Measurements from ENCODE around the gene NFATC2IP.
"Not testable (repeated sequence)": the region's sequence is repeated elsewhere in the genome, so short reads cannot be mapped to it uniquely, and the experiment has no call there.

The NFATC2IP gene

DNA sequence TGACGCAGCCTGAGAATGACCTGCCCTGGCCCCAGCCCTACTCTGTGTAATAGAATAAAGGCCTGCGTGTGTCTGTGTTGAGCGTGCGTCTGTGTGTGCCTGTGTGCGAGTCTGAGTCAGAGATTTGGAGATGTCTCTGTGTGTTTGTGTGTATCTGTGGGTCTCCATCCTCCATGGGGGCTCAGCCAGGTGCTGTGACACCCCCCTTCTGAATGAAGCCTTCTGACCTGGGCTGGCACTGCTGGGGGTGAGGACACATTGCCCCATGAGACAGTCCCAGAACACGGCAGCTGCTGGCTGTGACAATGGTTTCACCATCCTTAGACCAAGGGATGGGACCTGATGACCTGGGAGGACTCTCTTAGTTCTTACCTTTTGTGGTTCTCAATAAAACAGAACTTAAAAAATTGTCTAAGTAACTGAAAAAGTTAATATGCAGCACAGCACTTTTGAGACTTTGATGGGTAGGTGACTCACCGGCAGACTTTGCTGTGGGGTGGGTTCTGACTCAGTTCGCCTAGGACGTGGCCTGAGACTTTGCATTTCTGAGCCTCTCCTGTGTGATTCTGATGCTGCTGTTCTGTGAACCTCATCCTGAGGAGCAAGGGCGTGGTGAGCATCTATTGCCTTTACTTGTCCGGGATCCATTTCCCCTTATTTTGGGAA is 39.8 kb downstream of the NFATC2IP start:
- no peak for DNase-seq

DNA sequence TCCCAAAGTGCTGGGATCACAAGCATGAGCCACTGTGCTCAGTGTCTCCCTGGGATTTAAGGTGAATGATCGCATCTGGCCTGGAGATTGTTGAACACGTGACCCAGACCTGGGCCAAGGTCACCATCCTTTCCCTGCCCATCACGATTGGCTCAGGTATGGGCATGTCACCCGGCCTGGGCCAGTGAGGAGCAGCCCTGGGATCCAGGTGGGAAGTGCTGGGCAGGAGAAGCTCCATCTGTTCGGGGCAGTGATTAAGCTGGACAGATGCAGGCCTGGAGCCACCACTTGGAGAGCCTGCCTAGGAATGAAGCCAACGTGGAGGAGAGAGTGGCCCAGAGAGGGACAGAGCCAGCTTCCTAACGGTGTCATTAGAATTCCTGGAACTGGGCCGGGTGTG is 41.0 kb downstream of the NFATC2IP start:
- no peak for DNase-seq

- no peak for DNase-seq
Measured at GRCh38 chr16:28992496-28992895, 41.8 kb downstream of the NFATC2IP start.

DNA sequence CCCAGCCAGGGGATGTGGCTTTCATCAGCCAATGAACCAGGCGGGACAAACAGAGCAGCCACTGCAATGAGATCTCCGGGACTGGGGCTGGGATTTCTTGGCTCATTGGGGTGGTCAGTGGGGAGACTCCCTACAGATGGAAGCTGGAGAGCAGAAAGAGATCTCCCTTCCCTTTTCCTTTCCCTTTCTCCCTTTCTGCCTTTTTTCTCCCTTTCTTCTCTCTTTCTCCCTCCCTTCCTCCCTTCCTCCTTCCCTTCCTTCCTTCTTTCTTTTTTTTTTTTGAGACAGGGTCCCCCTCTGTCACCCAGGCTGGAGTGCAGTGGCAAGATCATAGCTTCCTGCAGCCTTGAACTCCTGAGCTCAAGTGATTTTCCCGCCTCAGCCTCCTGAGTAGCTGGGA is 48.1 kb downstream of the NFATC2IP start:
- no peak for DNase-seq

DNA sequence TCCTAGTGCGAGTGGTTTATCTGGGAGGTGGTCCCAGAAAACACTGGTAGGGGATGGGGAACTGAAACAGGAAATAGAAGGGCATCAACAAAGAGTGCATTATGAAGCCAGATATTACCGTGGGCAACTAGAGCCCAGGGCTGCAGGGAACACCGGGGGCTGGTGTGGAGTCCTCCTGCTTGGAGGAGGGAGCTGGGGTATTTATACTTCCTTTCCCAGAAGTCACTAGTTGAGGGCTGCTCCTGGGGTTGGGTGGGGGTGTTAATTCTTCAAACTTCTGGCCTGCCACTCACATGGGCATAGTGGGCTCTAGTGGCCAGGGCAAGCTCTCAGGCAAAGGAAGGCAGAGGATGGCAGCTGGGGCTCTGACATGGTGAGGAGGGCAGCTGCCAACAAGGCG is 48.8 kb downstream of the NFATC2IP start:
- no peak for DNase-seq

GRCh38 chr16:29000019-29000418 is 49.3 kb downstream of the NFATC2IP start:
- no peak for DNase-seq

DNA sequence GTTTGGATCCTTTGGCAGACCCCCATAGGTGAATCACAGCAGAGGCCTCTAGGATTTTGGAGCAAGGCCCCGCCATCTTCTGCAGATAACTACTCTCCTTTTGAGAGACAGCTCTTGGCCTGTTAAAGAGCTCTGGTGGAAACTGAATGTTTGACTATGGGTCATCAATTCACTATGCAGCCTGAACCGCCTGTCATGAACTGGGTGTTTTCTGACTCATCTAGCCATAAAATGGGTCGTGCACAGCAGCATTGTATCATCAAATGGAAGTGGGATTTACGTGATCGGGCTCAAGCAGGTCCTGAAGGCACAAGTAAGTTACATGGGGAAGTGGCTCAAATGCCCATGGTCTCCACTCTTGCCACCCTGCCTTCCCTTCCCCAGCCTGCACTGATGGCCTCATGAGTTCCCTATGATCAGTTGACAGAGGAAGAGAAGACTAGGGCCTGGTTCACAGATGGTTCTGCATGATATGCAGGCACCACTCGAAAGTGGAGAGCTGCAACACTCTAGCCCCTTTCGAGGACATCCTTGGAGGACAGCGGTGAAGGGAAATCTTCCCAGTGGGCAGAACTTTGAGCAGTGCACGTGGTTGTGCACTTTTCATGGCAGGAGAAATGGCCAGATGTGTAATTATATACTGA is 53.9 kb downstream of the NFATC2IP start:
- not testable (repeated sequence) for DNase-seq

DNA sequence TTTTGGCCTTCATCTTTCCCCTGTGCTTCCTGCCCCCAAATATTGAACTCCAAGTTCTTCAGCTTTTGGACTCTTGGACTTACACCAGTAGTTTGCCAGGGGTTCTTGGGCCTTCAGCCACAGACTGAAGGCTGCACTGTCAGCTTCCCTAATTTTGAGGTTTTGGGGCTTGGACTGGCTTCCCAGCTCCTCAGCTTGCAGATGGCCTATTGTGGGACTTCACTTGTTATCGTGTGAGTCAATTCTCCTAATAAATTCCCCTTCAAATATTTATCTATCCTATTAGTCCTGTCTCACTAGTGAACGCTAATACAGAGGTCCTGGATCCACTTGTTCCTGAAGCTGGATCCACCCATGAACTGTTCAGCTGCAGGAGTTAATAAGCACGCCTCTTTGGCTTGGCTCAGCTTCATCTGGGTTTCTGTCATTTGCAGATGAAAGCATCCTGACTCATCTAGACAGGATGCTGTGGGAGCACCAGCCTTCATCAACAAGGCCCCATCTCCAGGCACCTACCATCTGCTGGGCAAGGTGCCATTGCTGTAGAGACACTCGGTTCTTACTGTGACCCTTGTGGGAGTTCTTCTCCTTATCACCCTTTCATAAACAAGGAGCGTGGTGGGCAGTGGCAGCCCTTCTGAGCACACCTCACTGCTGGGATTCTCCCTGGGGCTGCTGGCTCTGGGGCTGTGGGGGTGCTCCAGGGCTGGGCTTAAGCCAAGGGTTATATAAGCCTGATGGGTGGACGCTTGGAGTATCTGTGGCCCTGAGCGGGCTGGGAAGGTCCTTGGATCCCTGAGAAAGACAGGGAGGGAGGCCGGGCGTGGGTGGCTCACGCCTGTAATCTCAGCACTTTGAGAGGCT is 57.2 kb downstream of the NFATC2IP start:
- DNase-seq = peak in 1 of 56 donors; percentile 1

- no peak for DNase-seq
Measured at GRCh38 chr16:29009050-29009837, 58.5 kb downstream of the NFATC2IP start.

GRCh38 chr16:29009838-29010166 is 59.1 kb downstream of the NFATC2IP start:
- DNase-seq = no peak

- no peak for DNase-seq
Measured at GRCh38 chr16:29011112-29011511, 60.4 kb downstream of the NFATC2IP start.

DNA sequence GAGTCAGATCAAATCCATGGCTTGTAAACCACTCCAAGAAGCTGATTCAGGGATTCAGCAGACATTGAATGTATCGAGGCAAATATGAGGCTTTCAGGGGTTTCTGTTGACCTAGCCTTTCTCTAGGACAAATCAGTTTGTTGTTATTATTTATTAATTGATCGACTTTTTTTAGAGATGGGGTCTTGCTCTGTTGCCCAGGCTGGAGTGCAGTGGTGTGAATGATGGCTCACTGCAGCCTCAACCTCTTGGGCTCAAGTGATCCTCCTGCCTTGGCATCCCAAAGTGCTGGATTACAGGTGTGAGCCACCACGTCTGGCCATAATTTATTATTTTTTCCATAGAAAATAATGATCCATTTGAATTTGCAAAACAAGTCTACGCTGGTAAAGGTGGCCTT is 61.1 kb downstream of the NFATC2IP start:
- no peak for DNase-seq

DNA sequence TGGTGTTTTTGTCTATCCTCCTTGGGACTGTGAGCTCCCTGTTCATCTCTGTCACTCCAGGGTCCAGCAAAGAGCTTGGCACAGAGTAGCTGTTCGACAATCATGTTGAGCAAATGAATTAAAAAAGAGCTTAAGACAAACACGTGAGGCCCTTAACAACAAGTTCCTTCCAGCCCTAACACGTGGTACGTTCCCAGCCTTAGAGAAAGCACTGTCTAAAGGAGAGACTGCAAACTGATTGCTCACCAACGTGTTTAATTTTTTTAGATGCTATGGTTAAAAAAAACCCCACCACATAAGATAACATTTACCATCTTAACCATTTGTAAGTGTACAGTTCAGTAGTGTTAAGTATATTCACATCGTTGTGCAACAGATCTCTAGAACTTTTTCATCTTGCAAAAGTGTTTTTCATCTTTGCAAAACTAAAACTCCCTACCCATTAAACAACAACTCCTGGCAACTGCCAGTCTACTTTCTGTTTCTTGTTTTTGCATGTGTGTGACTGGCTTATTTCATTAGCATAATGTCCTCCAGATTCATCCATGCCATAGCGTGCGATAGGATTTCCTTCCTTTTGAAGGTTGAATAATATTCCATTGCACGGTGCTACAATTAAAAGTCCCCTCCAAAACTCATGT is 62.3 kb downstream of the NFATC2IP start:
- DNase-seq = no peak

DNA sequence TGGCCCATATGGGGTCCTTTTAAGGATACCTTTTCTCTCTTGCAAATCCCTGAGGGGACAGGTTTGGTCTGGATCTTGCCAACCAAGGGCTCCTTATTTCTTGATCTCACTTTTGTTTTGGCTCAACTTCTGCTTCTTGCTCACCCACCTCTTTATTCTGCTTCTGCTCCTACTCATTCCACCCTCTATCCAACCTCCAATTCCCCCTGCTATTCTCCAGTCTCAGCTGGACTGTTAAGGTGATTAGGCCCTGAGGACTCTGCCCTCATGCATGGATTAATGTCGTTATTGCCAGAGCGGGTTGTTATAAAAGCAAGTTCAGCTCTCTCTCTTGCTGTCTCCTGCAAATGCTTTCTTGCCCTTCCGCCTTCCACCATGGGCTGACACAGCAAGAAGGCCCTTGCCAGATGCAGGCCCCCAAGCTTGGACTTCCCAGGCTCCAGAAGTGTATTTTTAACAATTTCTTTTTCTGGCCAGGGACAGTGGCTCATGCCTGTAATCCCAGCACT is 63.9 kb downstream of the NFATC2IP start:
- DNase-seq = no peak

All from amygdala (tissue), 56 donors.